ENCODE results near the gene FHOD3. TPM values are rescaled to one million over a fixed set of nuclear protein-coding genes. Genes with fewer than 3 reads are reported as not detected.

Gene FHOD3
- total RNA-seq, 1 donor from 2014 or later, result 5.9 TPM

- H3K36me3 ChIP-seq (ENCODE audit: insufficient read depth, low read length), result no peaks in the 10 kb centered on the region
- Mint-ChIP-seq H3K27ac (ENCODE audit: unreplicated experiment) (peak overlapping the region; percentile 18), H3K27me3 (ENCODE audit: low read depth, unreplicated experiment) (peaks cover 9% of the 10 kb centered on the region), H3K36me3 (ENCODE audit: low read depth, unreplicated experiment) (peaks cover 9% of the 10 kb centered on the region), H3K4me3 (ENCODE audit: unreplicated experiment) (no peak overlapping the region), H3K9me3 (ENCODE audit: unreplicated experiment) (peaks cover 2% of the 10 kb centered on the region), H3K4me1 (ENCODE audit: low read depth, unreplicated experiment) (peaks cover 19% of the 10 kb centered on the region)
- H3K4me3 ChIP-seq (ENCODE audit: insufficient read depth, low read depth, low read length), result no peak overlapping the region
- no peaks in the 10 kb centered on the region for H3K9me3 ChIP-seq (ENCODE audit: insufficient read depth, low read depth, low read length)
- H3K4me2 ChIP-seq (ENCODE audit: low read length), result no peak overlapping the region
- H3K79me2 ChIP-seq (ENCODE audit: insufficient read depth, low read length), result peaks cover 14% of the 10 kb centered on the region
- no peaks in the 10 kb centered on the region for H3K27me3 ChIP-seq (ENCODE audit: insufficient read depth, low read length)
- FAIRE-seq, result no peak
- H3K4me1 ChIP-seq (ENCODE audit: insufficient read depth, low read length), result peaks cover 2% of the 10 kb centered on the region
- H4K20me1 ChIP-seq (ENCODE audit: insufficient read depth, low read length), result peaks cover 23% of the 10 kb centered on the region
- no peak overlapping the region for H3K27ac ChIP-seq (ENCODE audit: low read depth, low read length)
- H3K9ac ChIP-seq (ENCODE audit: low read length), result no peak overlapping the region
- no peak for DNase-seq (ENCODE audit: low read depth)
- H2AFZ ChIP-seq (ENCODE audit: low read depth, low read length), result no peak overlapping the region
- no peak for TF ChIP-seq EZH2 (IDR thresholded peaks at IDR 0.05; ENCODE audit: insufficient read depth, low read length)
- TF ChIP-seq, protein P1, sequence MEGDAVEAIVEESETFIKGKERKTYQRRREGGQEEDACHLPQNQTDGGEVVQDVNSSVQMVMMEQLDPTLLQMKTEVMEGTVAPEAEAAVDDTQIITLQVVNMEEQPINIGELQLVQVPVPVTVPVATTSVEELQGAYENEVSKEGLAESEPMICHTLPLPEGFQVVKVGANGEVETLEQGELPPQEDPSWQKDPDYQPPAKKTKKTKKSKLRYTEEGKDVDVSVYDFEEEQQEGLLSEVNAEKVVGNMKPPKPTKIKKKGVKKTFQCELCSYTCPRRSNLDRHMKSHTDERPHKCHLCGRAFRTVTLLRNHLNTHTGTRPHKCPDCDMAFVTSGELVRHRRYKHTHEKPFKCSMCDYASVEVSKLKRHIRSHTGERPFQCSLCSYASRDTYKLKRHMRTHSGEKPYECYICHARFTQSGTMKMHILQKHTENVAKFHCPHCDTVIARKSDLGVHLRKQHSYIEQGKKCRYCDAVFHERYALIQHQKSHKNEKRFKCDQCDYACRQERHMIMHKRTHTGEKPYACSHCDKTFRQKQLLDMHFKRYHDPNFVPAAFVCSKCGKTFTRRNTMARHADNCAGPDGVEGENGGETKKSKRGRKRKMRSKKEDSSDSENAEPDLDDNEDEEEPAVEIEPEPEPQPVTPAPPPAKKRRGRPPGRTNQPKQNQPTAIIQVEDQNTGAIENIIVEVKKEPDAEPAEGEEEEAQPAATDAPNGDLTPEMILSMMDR (IDR thresholded peaks at IDR 0.05; ENCODE audit: insufficient read depth, low read depth, low read length), result no peak
Measured at GRCh38 chr18:36328385-36328858, 30.9 kb downstream of the FHOD3 start.

DNA sequence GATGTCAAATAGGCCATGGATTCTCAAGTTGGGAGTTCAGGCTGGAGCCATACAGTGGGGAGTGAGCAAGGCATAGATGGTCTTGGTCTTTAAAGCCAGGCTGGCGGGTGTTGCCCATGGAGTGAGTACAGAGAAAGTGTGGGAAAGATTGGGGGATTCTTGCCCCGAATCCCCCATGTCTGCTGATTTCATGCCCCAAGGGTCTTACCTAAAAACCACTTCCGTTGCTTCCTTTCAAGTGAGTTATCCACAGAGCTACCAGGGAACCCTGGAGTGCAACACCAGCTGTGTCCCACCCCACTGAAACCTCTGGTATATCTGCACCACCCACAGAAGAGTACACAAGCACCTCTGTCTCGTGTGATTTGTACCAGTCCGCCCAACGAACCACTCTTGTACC is 31.4 kb downstream of the FHOD3 start:
- H3K4me1 Mint-ChIP-seq (ENCODE audit: low read depth, unreplicated experiment), result peaks cover 19% of the 10 kb centered on the region
- H3K9me3 ChIP-seq (ENCODE audit: insufficient read depth, low read depth, low read length), result no peaks in the 10 kb centered on the region
- no peak overlapping the region for H3K9ac ChIP-seq (ENCODE audit: low read length)
- no peak for FAIRE-seq
- peaks cover 2% of the 10 kb centered on the region for H3K9me3 Mint-ChIP-seq (ENCODE audit: unreplicated experiment)
- H3K27ac ChIP-seq (ENCODE audit: low read depth, low read length), result no peak overlapping the region
- no peak overlapping the region for H3K27ac Mint-ChIP-seq (ENCODE audit: unreplicated experiment)
- no peak overlapping the region for H3K4me3 ChIP-seq (ENCODE audit: insufficient read depth, low read depth, low read length)
- TF ChIP-seq, protein P1 (IDR thresholded peaks at IDR 0.05; ENCODE audit: insufficient read depth, low read depth, low read length), result no peak
- TF ChIP-seq EZH2 (IDR thresholded peaks at IDR 0.05; ENCODE audit: insufficient read depth, low read length), result no peak
- no peaks in the 10 kb centered on the region for H3K27me3 ChIP-seq (ENCODE audit: insufficient read depth, low read length)
- H4K20me1 ChIP-seq (ENCODE audit: insufficient read depth, low read length), result peaks cover 23% of the 10 kb centered on the region
- no peak overlapping the region for H3K4me2 ChIP-seq (ENCODE audit: low read length)
- H3K27me3 Mint-ChIP-seq (ENCODE audit: low read depth, unreplicated experiment), result peaks cover 14% of the 10 kb centered on the region
- no peak for DNase-seq (ENCODE audit: low read depth)
- no peak overlapping the region for H3K4me3 Mint-ChIP-seq (ENCODE audit: unreplicated experiment)
- H3K36me3 Mint-ChIP-seq (ENCODE audit: low read depth, unreplicated experiment), result peaks cover 9% of the 10 kb centered on the region
- H3K36me3 ChIP-seq (ENCODE audit: insufficient read depth, low read length), result no peaks in the 10 kb centered on the region
- peaks cover 2% of the 10 kb centered on the region for H3K4me1 ChIP-seq (ENCODE audit: insufficient read depth, low read length)
- no peak overlapping the region for H2AFZ ChIP-seq (ENCODE audit: low read depth, low read length)
- H3K79me2 ChIP-seq (ENCODE audit: insufficient read depth, low read length), result peaks cover 14% of the 10 kb centered on the region

DNA sequence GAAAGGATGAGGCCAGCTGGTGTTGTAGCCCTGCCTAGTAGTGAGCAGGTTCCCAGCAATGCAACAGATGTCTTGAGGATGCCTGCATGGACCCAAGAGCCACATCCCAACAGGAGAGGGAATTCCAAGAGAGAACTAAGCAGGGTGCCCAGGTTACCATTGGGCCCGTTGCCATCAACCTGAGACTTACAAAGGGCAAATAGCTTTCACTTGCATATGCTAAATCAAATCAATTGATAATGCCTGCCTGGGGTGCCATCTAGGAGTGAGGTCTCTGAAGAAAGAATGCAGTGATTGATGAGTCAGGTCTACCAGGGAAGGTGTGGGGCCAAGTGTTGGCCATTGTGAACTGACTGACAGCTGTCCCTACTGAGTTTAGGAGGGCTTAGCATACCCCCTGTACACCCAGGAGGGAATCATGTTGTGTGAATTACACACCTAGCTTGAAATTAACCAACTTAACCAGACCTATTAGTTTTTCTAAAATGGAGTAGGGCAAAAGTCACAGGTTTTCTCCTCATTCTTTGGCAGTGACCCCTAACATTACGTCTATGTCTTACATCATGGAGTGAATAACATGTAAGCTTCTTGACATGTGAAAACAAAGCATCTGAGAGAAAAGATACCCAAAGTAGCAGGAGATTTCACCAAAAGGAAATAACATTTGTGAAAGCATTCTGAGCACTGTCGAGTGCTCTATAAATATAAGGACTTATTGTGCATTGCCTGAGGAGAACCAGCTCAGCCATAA is 32.3 kb downstream of the FHOD3 start:
- Histone ChIP-seq H3K27ac (ENCODE audit: low read depth, low read length) (no peak overlapping the region), H3K4me3 (ENCODE audit: insufficient read depth, low read depth, low read length) (no peak overlapping the region), H3K27me3 (ENCODE audit: insufficient read depth, low read length) (no peaks in the 10 kb centered on the region), H3K9me3 (ENCODE audit: insufficient read depth, low read depth, low read length) (no peaks in the 10 kb centered on the region), H3K36me3 (ENCODE audit: insufficient read depth, low read length) (no peaks in the 10 kb centered on the region), H3K9ac (ENCODE audit: low read length) (no peak overlapping the region), H4K20me1 (ENCODE audit: insufficient read depth, low read length) (peaks cover 23% of the 10 kb centered on the region), H3K4me1 (ENCODE audit: insufficient read depth, low read length) (peaks cover 2% of the 10 kb centered on the region), H2AFZ (ENCODE audit: low read depth, low read length) (no peak overlapping the region), H3K79me2 (ENCODE audit: insufficient read depth, low read length) (peaks cover 14% of the 10 kb centered on the region), H3K4me2 (ENCODE audit: low read length) (no peak overlapping the region)
- FAIRE-seq (no peak), DNase-seq (ENCODE audit: low read depth) (no peak)
- Mint-ChIP-seq H3K27ac (ENCODE audit: unreplicated experiment) (no peak overlapping the region), H3K4me3 (ENCODE audit: unreplicated experiment) (no peak overlapping the region), H3K4me1 (ENCODE audit: low read depth, unreplicated experiment) (peaks cover 19% of the 10 kb centered on the region), H3K36me3 (ENCODE audit: low read depth, unreplicated experiment) (peaks cover 9% of the 10 kb centered on the region), H3K9me3 (ENCODE audit: unreplicated experiment) (peaks cover 2% of the 10 kb centered on the region), H3K27me3 (ENCODE audit: low read depth, unreplicated experiment) (peaks cover 18% of the 10 kb centered on the region)
- TF ChIP-seq EZH2 (IDR thresholded peaks at IDR 0.05; ENCODE audit: insufficient read depth, low read length), result no peak
- TF ChIP-seq, protein P1 (IDR thresholded peaks at IDR 0.05; ENCODE audit: insufficient read depth, low read depth, low read length), result no peak
